HG03196 (cell line): ENCODE data around the gene RASA3.

ENCODE experiments used
- ATAC-seq: cut with Tn5 transposase; IDR thresholded peaks from one replicate; pipeline ENCODE4 v1.9.1; 2021; ENCODE audit not compliant: unreplicated experiment

Gene RASA3

GRCh38 chr13:113943821-113944565 is 188.4 kb downstream of the RASA3 start:
- ATAC-seq, result no peak

- ATAC-seq, result no peak
Observed at GRCh38 chr13:113942591-113943103, 189.8 kb downstream of the RASA3 start.

GRCh38 chr13:113941571-113942191 is 190.7 kb downstream of the RASA3 start:
- ATAC-seq, result no peak

GRCh38 chr13:113939944-113940297 is 192.5 kb downstream of the RASA3 start:
- no peak for ATAC-seq

- ATAC-seq, result no peak
Observed at GRCh38 chr13:113939129-113939943, 193.1 kb downstream of the RASA3 start.

GRCh38 chr13:113938716-113939115 is 193.7 kb downstream of the RASA3 start:
- no peak for ATAC-seq

GRCh38 chr13:113938246-113938645 is 194.2 kb downstream of the RASA3 start:
- ATAC-seq, result no peak

GRCh38 chr13:113937527-113938180 is 194.8 kb downstream of the RASA3 start:
- no peak for ATAC-seq

GRCh38 chr13:113937073-113937472 is 195.3 kb downstream of the RASA3 start:
- ATAC-seq, result no peak

- no peak for ATAC-seq
Observed at GRCh38 chr13:113936166-113936965, 196.1 kb downstream of the RASA3 start.

GRCh38 chr13:113935001-113935844 is 197.2 kb downstream of the RASA3 start:
- ATAC-seq, result no peak

GRCh38 chr13:113934576-113934975 is 197.8 kb downstream of the RASA3 start:
- ATAC-seq, result no peak

- no peak for ATAC-seq
Observed at GRCh38 chr13:113933901-113934300, 198.5 kb downstream of the RASA3 start.

- ATAC-seq, result no peak
Observed at GRCh38 chr13:113931841-113932459, 200.5 kb downstream of the RASA3 start.

- ATAC-seq, result no peak
Observed at GRCh38 chr13:113930671-113931637, 201.5 kb downstream of the RASA3 start.

GRCh38 chr13:113929628-113930615 is 202.5 kb downstream of the RASA3 start:
- no peak for ATAC-seq
